HepG2 (cell line): ENCODE data around the gene PSENEN. TPM values are rescaled to one million over a fixed set of nuclear protein-coding genes. Genes with fewer than 3 reads are reported as not detected.

ENCODE experiments used
- ATAC-seq: fragments of 200-7000 bp; cut with Tn5 transposase; 3 replicates; pipeline ENCODE4 v1.9.1; 2020; ENCODE audit warnings: mild to moderate bottlenecking, moderate library complexity
- BruUV-seq: library from RNA; stranded (reverse); fragments of 400-500 nt; replicated peaks from 2 replicates; lab custom pipeline; 2021; lab: Mats Ljungman, UMichigan
- CTCF ChIA-PET: fragments of 300-600 bp; formaldehyde crosslinking; extraction: SDS; loops from one replicate; lab custom pipeline; 2021; ENCODE audit warnings: low total read pairs, inconsistent platforms, low intra/inter-chr PET ratio; lab: Yijun Ruan, JAX
- POLR2A ChIA-PET: fragments of 350-600 bp; sonication (Branson Sonifier 250); formaldehyde crosslinking; loops from one replicate; lab custom pipeline; 2020; ENCODE audit warnings: antibody characterized with exemption, inconsistent platforms; lab: Yijun Ruan, JAX
- DNase-seq: peaks from one replicate; pipeline ENCODE4 v3.0.0-alpha.2; 2015; ENCODE audit warnings: low spot score
- FAIRE-seq: peaks from 3 replicates; lab custom pipeline; 2011; peaks lifted over from hg19 to GRCh38; lab: Jason Lieb, UNC
- H2AFZ ChIP-seq: one replicate; pipeline ENCODE4 v1.6.1; 2011; ENCODE audit warnings: low read length, inconsistent platforms
- H3K27ac ChIP-seq: fragments of 300-600 bp; 3 replicates; pipeline ENCODE4 v1.8.0; 2011; ENCODE audit warnings: mixed run types, mild to moderate bottlenecking, mixed read lengths, low read length, inconsistent platforms; ENCODE audit not compliant: insufficient read depth; ENCODE audit errors: extremely low read length
- H3K27me3 ChIP-seq, 2 experiments: fragments of 200-600 bp in 1 of 2; 2 replicates in 1 of 2; 3 replicates in 1 of 2; pipeline versions ENCODE4 v1.6.0 to v1.8.0; 2011; ENCODE audit warnings: low read length in 2 of 2, mild to moderate bottlenecking in 2 of 2, moderate library complexity in 2 of 2, inconsistent platforms in 1 of 2; ENCODE audit not compliant: insufficient read depth in 2 of 2, control insufficient read depth in 1 of 2
- H3K36me3 ChIP-seq, 2 experiments: fragments of 200-600 bp in 1 of 2; replicated peaks in 1 of 2; 2 replicates in 1 of 2; 3 replicates in 1 of 2; pipeline versions ENCODE4 v1.5.1 to v1.8.0; 2011; ENCODE audit warnings: low read length in 2 of 2, inconsistent platforms in 1 of 2; ENCODE audit not compliant: insufficient read depth in 2 of 2, control insufficient read depth in 1 of 2
- H3K4me1 ChIP-seq: 2 replicates; pipeline ENCODE4 v1.5.1; 2012; ENCODE audit warnings: low read length, inconsistent platforms; ENCODE audit not compliant: insufficient read depth
- H3K4me2 ChIP-seq: 2 replicates; pipeline ENCODE4 v1.6.0; 2011; ENCODE audit warnings: low read depth, low read length, inconsistent platforms
- H3K4me3 ChIP-seq, 3 experiments: fragments of 200-600 bp in 1 of 3; sonication (generic), shearing (Covaris generic) in 1 of 3; replicated peaks in 1 of 3; 2 replicates each; pipeline ENCODE4 v1.5.1; 2011 to 2016; ENCODE audit warnings: low read length in 3 of 3, inconsistent platforms in 2 of 3, low read depth in 2 of 3, mild to moderate bottlenecking in 2 of 3, control low read depth in 1 of 3, mixed read lengths in 1 of 3; ENCODE audit not compliant: insufficient read depth in 1 of 3
- H3K79me2 ChIP-seq: one replicate; pipeline ENCODE4 v1.6.1; 2011; ENCODE audit warnings: low read length, inconsistent platforms; ENCODE audit not compliant: insufficient read depth
- H3K9ac ChIP-seq: 2 replicates; pipeline ENCODE4 v1.6.0; 2011; ENCODE audit warnings: mild to moderate bottlenecking, low read depth, low read length, inconsistent platforms; ENCODE audit not compliant: insufficient read depth
- H3K9me3 ChIP-seq: 2 replicates; pipeline ENCODE4 v1.5.1; 2012; ENCODE audit warnings: mild to moderate bottlenecking, low read length
- H4K20me1 ChIP-seq: 2 replicates; pipeline ENCODE4 v1.6.0; 2011; ENCODE audit warnings: inconsistent platforms, mild to moderate bottlenecking, low read length, moderate library complexity; ENCODE audit not compliant: insufficient read depth
- AGO2 ChIP-seq: fragments of 200-400 bp; formaldehyde crosslinking; optimal IDR thresholded peaks from 2 replicates; pipeline ENCODE3; 2017; ENCODE audit warnings: mild to moderate bottlenecking, low read depth, low read length, moderate library complexity
- THRA ChIP-seq: sonication (generic); formaldehyde crosslinking; IDR thresholded peaks from 2 replicates; pipeline ENCODE4 v1.4.0; 2020; ENCODE audit warnings: missing genetic modification reagents, borderline replicate concordance
- WGBS: methylation state at CpG from one replicate; pipeline ENCODE4 v1.1.6; 2017; ENCODE audit warnings: low lambda C conversion rate; 5-methylcytosine and 5-hydroxymethylcytosine counted together
- in situ Hi-C: cut with HindIII; loops from 2 replicates; pipeline ENCODE4 v1.10.0; 2017; ENCODE audit warnings: low pct_unique_long_range_greater_than_20kb; ENCODE audit not compliant: extremely low pct_ligation_motif_present
- intact Hi-C: fragments of 100-400 bp; cut with micrococcal nuclease; formaldehyde crosslinking; loops from one replicate; pipeline ENCODE4 v1.10.0; 2022; ENCODE audit not compliant: unreplicated experiment
- polyA plus RNA-seq, 8 experiments: library from polyadenylated mRNA; depleted of rRNA in 3 of 8; stranded (reverse) in 7 of 8; unstranded in 1 of 8; fragments of >200 nt; fragmentation: Illumina TruSeq in 4 of 8; extraction: Trizol in 4 of 8; gene quantifications; 2 replicates each; pipeline versions ENCODE4 v1.2.1 to v1.2.3, GENCODE V29; 2011 to 2016; ENCODE audit warnings: low read depth in 4 of 8, missing spikeins in 1 of 8, mixed read lengths in 1 of 8; ENCODE audit not compliant: insufficient read depth in 1 of 8
- total RNA-seq, 5 experiments: library from RNA; depleted of rRNA; stranded (reverse); fragments of >200 nt; fragmentation: Illumina TruSeq; extraction: Trizol; gene quantifications; 2 replicates each; pipeline ENCODE4 v1.2.3, GENCODE V29; 2016; ENCODE audit warnings: low read depth in 1 of 5

The PSENEN gene
- total and polyA plus RNA-seq, 2 of the 13 experiments (the other 11 are each of a cell fraction or from before 2014, with no cell fraction given) = 16.9 to 34.2 TPM

- intact Hi-C loops = no loop called here
- no peaks in the 10 kb centered on the region for H4K20me1 ChIP-seq
- no peak overlapping the region for H3K9ac ChIP-seq
- no peak overlapping the region for H3K4me2 ChIP-seq
- no peaks in the 10 kb centered on the region for H3K36me3 ChIP-seq
- H3K9me3 ChIP-seq = no peaks in the 10 kb centered on the region
- no TSS peak for BruUV-seq
- TF ChIP-seq AGO2 (peak; percentile 31), THRA (no peak)
- TF ChIP-seq, all 625 proteins: peak for 1
- H3K4me3 ChIP-seq = no peak overlapping the region
- no peak overlapping the region for H3K27ac ChIP-seq
- in situ Hi-C loops = no loop called here
- H3K79me2 ChIP-seq = no peaks in the 10 kb centered on the region
- FAIRE-seq (no peak), DNase-seq (no peak), ATAC-seq (peak; percentile 1; the same call in 1 of the 3 replicates)
- peaks cover 0 to 4% of the 10 kb centered on the region in 2 experiments; a peak in 3 of 5 replicates for H3K27me3 ChIP-seq
- H2AFZ ChIP-seq = no peak overlapping the region
- POLR2A ChIA-PET = interaction anchor here (0.9 to 1.5 kb wide), 3 partner anchors 23 to 151 kb away, joined by 3 to 6 read pairs (median 4); partner anchors contain the start of genes LIN37 and PRODH2
- H3K4me1 ChIP-seq = peaks cover 44% of the 10 kb centered on the region
- CTCF ChIA-PET = no interaction called here
- 46% methylated on average over 2 of the region's 11 CpGs for WGBS
Observed at GRCh38 chr19:35789195-35789977, 43.9 kb downstream of the PSENEN start.
